H1 (cell line): ENCODE measurements around the gene QSOX1. TPM values are rescaled to one million over a fixed set of nuclear protein-coding genes. Genes with fewer than 3 reads are reported as not detected.

Experiments
- ASH2L ChIP-seq: fragments of 200-600, 300-600 bp; sonication (generic); IDR thresholded peaks from one replicate; pipeline ENCODE4 v1.7.1; 2017; ENCODE audit warnings: low read length
- HDAC2 ChIP-seq, 2 experiments: fragments of 300-600 bp in 1 of 2; sonication (generic) in 1 of 2; IDR thresholded peaks; 2 replicates each; pipeline ENCODE4 v1.6.1; 2011 to 2012; ENCODE audit warnings: low read depth in 2 of 2, low read length in 2 of 2, mild to moderate bottlenecking in 2 of 2, moderate library complexity in 2 of 2, borderline replicate concordance in 1 of 2, inconsistent platforms in 1 of 2
- JUND ChIP-seq: IDR thresholded peaks from 2 replicates; pipeline ENCODE4 v1.6.1; 2011; ENCODE audit warnings: mild to moderate bottlenecking, improper control_type of control experiment, low read length
- RBBP5 ChIP-seq: IDR thresholded peaks from 2 replicates; pipeline ENCODE4 v1.7.1; 2012; ENCODE audit warnings: low read depth, mild to moderate bottlenecking, inconsistent platforms, low read length, moderate library complexity, borderline replicate concordance
- polyA plus RNA-seq, 7 experiments: library from polyadenylated mRNA; depleted of rRNA in 3 of 7; stranded (reverse) in 5 of 7; unstranded in 2 of 7; fragments of >200 nt in 5 of 7; fragments of 200-250 nt in 2 of 7; gene quantifications; 1 replicate in 5 of 7; 2 replicates in 1 of 7; 4 replicates in 1 of 7; pipeline versions ENCODE4 v1.2.1 to v1.2.3, GENCODE V29; 2011 to 2013; ENCODE audit warnings: missing spikeins in 2 of 7, mixed read lengths in 2 of 7
- total RNA-seq: library from RNA; stranded (reverse); fragmentation: NEBNext Ultra II Directional; extraction: Animal tissue kit (Norgen Biotek cat#: 25700); gene quantifications from 2 replicates; pipeline ENCODE4 v1.2.1, GENCODE V29; 2021
- TF ChIP-seq, protein P1 (sequence below): fragments of 300-600 bp; sonication (generic); IDR thresholded peaks from 2 replicates; pipeline ENCODE4 v1.7.1; 2012; ENCODE audit warnings: low read length, moderate library complexity, mild to moderate bottlenecking, inconsistent platforms; ENCODE audit not compliant: insufficient replicate concordance

Gene QSOX1
- total and polyA plus RNA-seq, 2 of the 8 experiments (the other 6 are each of a cell fraction or from before 2014, with no cell fraction given): 97.7 to 123 TPM

DNA sequence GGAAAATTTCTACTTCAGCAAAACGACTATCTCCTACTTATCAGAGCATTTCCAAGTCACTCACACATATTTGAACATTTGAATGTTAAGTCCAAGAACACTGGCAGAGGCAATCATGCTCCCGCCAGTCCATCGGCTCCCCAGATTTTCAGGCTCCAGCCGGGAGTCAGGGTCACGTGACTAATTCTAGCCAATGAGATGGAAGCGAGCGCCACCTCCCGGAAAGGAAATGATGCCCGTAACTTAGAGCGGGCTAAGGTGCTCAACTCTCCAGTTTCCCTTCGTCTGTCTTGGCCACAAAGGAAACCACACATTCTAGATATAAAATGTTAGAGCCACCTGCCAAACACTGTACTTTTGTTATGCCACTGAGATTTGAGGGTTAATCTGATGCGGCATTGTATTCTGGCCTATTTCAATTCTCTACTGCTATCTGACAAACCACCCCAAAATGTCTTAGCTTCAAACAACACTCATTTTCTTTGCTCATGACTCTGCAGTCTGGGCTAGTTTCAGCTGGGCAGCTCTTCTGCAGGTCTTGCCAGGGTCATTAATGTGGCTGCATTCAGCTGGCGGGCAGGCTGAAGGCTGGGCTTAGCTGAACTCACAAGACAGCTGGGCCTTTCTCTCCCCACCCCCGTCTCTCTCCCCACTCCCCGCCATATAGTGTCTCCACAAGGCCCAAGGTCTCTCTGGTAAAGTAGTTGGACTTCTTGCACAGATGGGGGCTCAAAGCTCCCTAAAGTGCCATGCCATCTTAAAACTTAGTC, 58.9 kb downstream of the QSOX1 start (continued):
- TF ChIP-seq, protein P1, sequence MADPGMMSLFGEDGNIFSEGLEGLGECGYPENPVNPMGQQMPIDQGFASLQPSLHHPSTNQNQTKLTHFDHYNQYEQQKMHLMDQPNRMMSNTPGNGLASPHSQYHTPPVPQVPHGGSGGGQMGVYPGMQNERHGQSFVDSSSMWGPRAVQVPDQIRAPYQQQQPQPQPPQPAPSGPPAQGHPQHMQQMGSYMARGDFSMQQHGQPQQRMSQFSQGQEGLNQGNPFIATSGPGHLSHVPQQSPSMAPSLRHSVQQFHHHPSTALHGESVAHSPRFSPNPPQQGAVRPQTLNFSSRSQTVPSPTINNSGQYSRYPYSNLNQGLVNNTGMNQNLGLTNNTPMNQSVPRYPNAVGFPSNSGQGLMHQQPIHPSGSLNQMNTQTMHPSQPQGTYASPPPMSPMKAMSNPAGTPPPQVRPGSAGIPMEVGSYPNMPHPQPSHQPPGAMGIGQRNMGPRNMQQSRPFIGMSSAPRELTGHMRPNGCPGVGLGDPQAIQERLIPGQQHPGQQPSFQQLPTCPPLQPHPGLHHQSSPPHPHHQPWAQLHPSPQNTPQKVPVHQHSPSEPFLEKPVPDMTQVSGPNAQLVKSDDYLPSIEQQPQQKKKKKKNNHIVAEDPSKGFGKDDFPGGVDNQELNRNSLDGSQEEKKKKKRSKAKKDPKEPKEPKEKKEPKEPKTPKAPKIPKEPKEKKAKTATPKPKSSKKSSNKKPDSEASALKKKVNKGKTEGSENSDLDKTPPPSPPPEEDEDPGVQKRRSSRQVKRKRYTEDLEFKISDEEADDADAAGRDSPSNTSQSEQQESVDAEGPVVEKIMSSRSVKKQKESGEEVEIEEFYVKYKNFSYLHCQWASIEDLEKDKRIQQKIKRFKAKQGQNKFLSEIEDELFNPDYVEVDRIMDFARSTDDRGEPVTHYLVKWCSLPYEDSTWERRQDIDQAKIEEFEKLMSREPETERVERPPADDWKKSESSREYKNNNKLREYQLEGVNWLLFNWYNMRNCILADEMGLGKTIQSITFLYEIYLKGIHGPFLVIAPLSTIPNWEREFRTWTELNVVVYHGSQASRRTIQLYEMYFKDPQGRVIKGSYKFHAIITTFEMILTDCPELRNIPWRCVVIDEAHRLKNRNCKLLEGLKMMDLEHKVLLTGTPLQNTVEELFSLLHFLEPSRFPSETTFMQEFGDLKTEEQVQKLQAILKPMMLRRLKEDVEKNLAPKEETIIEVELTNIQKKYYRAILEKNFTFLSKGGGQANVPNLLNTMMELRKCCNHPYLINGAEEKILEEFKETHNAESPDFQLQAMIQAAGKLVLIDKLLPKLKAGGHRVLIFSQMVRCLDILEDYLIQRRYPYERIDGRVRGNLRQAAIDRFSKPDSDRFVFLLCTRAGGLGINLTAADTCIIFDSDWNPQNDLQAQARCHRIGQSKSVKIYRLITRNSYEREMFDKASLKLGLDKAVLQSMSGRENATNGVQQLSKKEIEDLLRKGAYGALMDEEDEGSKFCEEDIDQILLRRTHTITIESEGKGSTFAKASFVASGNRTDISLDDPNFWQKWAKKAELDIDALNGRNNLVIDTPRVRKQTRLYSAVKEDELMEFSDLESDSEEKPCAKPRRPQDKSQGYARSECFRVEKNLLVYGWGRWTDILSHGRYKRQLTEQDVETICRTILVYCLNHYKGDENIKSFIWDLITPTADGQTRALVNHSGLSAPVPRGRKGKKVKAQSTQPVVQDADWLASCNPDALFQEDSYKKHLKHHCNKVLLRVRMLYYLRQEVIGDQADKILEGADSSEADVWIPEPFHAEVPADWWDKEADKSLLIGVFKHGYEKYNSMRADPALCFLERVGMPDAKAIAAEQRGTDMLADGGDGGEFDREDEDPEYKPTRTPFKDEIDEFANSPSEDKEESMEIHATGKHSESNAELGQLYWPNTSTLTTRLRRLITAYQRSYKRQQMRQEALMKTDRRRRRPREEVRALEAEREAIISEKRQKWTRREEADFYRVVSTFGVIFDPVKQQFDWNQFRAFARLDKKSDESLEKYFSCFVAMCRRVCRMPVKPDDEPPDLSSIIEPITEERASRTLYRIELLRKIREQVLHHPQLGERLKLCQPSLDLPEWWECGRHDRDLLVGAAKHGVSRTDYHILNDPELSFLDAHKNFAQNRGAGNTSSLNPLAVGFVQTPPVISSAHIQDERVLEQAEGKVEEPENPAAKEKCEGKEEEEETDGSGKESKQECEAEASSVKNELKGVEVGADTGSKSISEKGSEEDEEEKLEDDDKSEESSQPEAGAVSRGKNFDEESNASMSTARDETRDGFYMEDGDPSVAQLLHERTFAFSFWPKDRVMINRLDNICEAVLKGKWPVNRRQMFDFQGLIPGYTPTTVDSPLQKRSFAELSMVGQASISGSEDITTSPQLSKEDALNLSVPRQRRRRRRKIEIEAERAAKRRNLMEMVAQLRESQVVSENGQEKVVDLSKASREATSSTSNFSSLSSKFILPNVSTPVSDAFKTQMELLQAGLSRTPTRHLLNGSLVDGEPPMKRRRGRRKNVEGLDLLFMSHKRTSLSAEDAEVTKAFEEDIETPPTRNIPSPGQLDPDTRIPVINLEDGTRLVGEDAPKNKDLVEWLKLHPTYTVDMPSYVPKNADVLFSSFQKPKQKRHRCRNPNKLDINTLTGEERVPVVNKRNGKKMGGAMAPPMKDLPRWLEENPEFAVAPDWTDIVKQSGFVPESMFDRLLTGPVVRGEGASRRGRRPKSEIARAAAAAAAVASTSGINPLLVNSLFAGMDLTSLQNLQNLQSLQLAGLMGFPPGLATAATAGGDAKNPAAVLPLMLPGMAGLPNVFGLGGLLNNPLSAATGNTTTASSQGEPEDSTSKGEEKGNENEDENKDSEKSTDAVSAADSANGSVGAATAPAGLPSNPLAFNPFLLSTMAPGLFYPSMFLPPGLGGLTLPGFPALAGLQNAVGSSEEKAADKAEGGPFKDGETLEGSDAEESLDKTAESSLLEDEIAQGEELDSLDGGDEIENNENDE: no peak
- TF ChIP-seq ASH2L: no peak
- no peak for TF ChIP-seq HDAC2 (IDR thresholded peaks at IDR 0.05; ENCODE audit: borderline replicate concordance in 1 of 2, low read depth in 2 of 2, low read length in 2 of 2)
- no peak for TF ChIP-seq JUND
- no peak for TF ChIP-seq RBBP5
- TF ChIP-seq, all 59 proteins: peak for 6
